Ovary (tissue), 3 donors: ENCODE data around the gene CERS6.

Experiments
- CTCF ChIP-seq, 3 donors: fragments of 450-650 bp in 2 of 3; fragments of 200-600 bp in 1 of 3; IDR thresholded peaks; one replicate each; pipeline versions ENCODE4 v1.5.1 to v1.8.0; 2016 to 2022; ENCODE audit warnings: antibody characterized with exemption in 3 of 3, mild to moderate bottlenecking in 1 of 3
- EP300 ChIP-seq: sonication (generic); formaldehyde crosslinking; IDR thresholded peaks from one replicate; pipeline ENCODE4 v1.6.1; 2017; ENCODE audit warnings: antibody characterized with exemption
- donor health status: DM: no; HTN: no; CAD: no.

GRCh38 chr2:168530982-168531622, 75.0 kb downstream of the CERS6 start:
- TF ChIP-seq CTCF (IDR thresholded peaks at IDR 0.05): no peak
- no peak for TF ChIP-seq EP300
